Pulmonary artery endothelial cell (primary cell): ENCODE results near the gene HIGD1A. TPM values are rescaled to one million over a fixed set of nuclear protein-coding genes. Genes with fewer than 3 reads are reported as not detected.

ENCODE experiments used
- DNase-seq: peaks from one replicate; pipeline ENCODE4 v3.0.0-alpha.2; 2011; ENCODE audit warnings: low read depth, low spot score
- total RNA-seq: library from RNA; depleted of rRNA; stranded (reverse); fragments of >200 nt; gene quantifications from 2 replicates; pipeline ENCODE4 v1.2.3, GENCODE V29; 2014

Gene HIGD1A
- total RNA-seq = 139 and 144 TPM in 2 replicates

- peak; percentile 84 for DNase-seq
Observed at GRCh38 chr3:42804106-42804830, at the start of gene HIGD1A. HIGD1A (minus strand) TSS chr3:42804490; CDS start chr3:42794253, 10,237 bp downstream.

DNA sequence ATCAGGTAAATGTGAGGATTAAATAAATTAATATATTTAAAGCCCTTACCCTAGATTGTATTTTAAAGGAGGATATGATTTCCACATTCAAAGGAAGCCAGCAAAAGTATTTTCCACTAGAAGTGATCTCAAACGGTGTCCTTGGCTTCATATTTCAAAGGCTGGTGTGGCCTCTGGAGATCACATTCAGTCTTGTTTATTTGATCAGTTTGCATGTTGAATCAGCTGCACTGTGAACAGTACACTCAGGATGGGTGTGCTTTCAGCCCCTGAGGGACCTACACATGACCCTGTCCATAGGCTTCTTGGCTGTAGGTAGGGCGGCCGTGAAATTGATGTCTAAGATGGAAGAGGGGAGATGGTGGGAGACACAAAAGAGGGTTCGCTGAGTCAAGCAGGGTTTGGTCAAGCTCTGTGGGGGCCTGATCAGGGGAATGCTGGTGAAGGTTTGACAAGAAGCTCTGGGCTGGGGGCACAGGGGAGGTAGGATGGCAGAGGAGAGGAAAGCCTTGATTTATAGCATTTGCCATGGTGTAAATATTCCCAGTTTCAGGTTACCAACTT lies 49.5 kb upstream of the HIGD1A start:
- no peak for DNase-seq

DNA sequence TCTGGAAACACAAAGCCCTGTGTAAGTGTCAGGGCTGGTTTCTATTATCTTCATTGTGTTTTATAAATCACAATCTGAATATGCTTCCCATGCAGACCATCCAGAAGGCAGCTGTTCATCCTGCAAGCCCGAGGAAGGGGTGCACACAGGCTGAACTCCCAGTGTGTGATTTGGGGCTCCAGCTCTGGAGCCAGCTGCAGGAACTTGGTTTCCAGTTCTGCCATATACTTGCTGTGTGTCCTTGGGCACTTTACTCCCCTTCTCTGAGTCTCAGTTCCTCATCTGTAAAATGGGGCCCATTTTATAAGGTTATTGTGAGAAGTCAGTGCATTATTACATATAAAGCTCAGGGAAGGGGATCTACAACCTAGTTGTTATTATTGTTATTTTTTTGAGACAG lies 48.8 kb upstream of the HIGD1A start:
- DNase-seq = no peak

DNA sequence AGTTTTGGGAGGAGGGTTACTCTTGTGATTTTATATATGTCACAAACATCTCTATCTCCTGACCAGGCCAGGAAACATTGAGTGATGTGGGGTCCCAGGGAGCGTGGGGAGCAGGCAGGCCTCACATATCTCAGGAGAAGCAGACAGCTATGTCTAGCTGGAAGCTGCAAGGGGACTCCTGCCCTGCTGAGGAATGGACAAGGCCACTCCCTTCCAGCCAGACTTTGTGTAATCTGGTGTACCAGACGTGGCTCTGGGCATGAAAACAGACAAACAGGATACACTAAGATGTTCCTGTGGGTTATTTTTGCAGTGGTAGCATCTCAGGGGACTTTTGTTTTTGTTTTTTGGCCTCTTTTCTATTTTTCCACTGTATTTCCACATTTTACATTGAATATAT lies 48.2 kb upstream of the HIGD1A start:
- DNase-seq = no peak

DNA sequence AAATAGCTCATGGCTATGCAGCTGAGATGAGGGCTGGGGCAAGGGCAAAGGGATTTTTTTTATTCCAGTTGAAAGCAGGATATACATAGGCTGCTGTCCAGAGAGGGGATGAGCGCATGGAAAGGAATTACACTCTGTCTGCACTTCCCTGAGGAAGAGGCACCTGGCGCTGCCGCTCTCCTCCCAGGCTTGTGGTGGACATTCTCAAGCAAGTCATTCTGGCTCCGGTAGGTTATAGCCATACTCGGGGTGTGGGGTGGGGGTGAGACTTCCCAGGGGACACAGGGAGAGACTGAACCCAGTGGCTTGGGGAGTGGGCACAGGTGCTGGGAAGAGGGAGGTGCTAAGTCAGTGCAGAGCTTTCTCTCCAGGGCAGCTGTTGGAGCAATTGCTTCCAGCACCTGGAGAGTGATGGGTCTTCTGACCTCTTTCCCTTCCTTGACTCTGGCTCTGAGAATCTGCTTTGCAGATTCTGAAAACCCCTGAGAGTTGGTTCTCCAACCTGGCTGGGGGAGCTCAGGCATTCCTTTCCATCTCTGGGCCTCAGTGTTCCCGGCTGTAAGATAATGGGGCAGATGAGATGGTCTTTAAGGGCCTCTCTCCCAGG lies 47.0 kb upstream of the HIGD1A start:
- DNase-seq = no peak

DNA sequence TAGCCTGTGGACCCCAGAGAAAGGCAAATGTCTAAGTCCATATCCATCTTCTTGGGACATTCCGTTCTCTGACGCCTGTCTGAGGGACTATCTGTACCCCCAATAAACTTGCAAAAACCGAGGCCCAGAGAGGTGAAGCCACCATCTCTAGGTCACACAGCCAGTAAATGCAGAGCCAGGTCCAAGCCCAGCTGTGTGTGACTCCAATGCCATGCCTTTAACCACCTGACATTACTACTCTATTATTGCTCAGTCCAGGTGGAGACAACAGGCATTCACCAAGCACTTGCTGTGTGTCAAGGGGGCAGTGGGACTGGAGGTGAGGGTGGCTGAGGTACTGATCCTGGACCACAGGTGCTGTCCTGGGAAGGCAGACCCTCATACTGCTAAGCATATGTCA lies 46.0 kb upstream of the HIGD1A start:
- DNase-seq = no peak

DNA sequence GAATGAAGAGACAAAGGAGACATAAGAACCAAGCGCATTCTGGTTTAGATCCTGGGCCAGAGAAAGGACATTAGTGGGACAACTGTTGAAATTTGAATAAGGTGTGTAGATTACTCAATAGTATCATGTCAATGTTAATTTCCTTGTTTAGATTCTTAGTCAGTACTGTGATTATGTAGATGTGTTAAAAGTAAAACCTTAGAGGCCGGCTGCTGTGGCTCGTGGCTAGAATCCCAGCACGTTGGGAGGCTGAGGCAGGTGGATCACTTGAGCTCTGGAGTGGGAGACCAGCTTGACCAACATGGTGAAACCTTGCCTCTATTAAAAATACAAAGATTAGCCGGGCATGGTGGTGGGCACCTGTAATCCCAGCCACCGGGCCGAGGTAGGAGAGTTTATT lies 44.7 kb upstream of the HIGD1A start:
- no peak for DNase-seq

GRCh38 chr3:42847731-42848130 lies 43.4 kb upstream of the HIGD1A start:
- no peak for DNase-seq

DNA sequence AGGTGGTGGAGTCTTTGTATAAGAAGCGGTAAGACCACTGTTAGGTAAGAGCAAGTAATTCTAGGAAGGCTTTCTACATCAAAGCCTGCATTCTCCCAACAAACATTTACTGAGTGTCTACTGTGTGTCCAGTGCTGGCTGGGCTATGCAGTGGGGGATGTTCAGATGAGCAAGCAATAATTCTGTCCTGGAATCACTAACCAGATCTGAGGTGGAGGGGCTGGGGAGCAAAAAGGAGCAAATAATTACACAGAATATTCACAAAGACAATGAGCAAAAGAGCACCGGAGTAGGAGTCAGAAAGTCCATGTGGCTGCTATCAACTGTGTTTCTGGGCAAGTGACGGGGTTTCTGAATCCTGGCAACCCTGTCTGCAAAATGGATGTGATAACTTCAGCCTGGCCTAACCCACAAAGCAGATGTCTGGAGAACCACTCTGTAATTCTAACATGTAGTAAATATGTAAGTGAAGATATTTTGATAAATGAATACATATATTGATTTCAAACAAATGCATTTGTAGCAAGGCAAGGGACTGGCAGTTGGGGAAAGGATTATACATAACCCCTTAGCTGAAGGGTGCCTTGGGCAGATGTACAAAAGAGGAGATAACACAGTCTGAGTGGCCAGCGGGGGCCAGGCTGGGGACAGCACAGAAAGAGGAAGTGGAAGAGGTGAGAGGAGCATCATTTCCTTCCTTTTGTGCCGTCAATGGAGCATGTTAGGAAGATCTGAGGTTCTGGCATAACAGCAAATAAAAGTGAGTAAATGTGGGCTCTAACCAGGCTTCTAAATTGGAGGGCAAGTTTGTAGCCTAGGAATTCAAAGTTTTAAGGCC lies 42.6 kb upstream of the HIGD1A start:
- DNase-seq = no peak

DNA sequence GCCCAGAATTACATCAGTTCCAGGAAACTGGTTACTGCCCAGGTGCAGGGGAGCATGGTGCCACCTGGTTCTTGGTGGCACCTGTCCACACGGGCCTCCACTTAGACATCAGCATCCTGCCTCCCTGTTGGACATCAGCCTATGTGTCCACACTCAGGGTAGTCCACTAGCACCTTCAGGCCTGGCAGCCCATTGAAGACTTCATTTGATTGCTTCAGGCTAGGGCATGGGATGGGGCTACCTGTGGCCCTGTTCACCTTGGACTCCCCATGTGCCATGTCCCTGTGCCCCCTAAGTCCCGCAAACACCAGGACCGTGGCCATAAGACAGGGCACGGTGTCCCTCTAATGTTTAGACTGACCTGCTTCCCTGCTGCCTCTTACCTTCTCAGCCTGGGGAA lies 40.5 kb upstream of the HIGD1A start:
- DNase-seq = no peak

DNA sequence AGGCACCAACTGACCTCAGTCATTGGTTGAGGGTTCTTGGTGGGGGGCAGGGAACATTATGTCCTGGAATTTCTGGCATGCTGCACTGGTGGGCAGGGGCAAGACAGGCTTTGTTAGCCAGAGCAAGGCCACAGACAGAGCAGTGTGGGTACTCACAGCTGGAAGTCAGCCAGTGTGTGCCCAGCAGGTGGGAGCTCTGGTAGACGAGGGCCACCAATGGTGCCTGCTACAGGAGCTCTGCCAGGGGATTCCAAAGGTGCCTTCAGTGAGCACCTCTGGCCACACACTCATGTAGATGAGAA lies 40.1 kb upstream of the HIGD1A start:
- DNase-seq = no peak

- no peak for DNase-seq
Observed at GRCh38 chr3:42843713-42844411, 39.6 kb upstream of the HIGD1A start.

DNA sequence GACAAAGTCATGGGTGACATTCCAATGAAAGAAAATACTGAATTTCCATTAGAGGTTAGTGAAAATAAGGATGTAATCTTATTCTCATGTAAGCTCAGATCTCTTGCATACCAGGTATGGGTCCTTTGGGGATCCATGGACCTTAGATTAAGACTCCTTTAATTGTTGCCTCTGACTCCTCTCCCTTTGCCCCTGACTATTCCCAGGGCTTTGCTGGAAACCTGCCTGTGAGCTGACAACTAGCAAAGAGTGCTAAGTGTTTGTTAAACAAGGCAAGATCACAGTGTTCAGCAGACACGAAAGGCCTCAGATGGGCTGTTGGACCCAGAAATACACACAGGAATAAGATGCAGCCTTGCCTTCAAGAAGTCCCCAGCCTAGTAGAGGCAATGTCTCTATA lies 37.0 kb upstream of the HIGD1A start:
- DNase-seq = no peak

- DNase-seq = peak; percentile 8
Observed at GRCh38 chr3:42839616-42840015, 35.3 kb upstream of the HIGD1A start.

- no peak for DNase-seq
Observed at GRCh38 chr3:42838571-42838970, 34.3 kb upstream of the HIGD1A start.

DNA sequence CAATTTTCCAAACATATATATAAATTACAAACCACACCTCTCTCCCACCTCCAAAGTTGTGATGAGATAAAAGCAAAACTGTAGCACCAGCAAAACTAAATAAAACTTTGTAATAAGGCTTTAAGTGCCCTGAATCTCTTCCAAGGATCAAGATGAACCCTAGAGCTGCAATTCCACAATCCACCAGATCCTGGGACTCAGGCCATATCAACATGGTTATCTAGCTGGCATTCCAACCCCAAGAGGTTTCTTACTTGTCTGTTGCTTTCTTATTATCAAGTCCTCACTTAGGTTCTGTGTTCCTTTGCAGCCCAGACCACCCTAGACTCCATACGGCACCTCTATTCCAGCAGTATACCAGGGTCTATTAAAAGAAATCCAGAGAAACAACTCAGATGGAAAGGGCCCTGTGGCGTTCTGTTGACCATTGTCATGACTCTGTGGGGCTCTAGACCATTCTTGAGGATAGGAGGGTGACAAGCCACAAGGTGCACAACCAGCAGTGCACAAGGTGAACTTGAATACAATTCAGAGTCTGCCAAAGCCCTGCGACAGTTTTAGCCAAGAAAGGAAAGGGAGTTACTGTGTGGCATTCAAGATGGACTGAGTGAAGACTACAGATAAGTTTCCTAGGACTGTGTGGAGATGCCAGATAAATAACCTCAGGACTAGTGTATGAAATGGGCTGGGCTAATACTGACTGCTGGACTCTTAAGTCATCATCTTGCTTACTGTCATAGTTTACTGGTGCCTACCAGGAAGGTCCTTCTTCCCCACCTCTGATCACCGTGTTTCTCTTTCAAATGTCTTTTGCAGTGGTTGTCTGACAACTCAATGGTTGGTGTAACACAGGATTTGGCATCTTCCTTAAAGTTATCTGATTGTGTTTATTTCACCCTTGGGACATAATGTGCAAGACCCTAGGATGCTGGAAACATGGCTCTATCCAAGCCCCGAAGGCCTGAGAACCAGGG lies 32.1 kb upstream of the HIGD1A start:
- no peak for DNase-seq

DNA sequence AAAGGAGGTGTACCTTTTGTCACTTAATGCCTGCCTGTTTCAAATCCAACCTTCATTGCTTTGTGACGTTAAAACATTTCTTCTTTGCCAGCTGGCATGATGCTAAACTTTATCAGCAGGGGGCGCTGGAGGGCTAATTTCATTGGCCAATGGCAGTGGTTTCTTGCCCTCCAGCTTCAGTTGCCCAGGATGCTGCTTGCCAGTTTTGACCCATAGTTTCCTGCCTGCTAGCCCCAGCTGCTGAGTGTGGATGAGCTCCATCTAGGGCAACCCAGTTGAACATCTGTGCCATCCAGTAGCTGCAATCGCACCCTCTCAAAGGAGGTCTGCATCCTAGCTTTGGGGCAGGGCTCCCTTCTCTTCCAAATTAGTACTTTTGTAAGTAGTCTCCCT lies 27.0 kb upstream of the HIGD1A start:
- no peak for DNase-seq

GRCh38 chr3:42830437-42831320 lies 26.4 kb upstream of the HIGD1A start:
- DNase-seq = no peak

DNA sequence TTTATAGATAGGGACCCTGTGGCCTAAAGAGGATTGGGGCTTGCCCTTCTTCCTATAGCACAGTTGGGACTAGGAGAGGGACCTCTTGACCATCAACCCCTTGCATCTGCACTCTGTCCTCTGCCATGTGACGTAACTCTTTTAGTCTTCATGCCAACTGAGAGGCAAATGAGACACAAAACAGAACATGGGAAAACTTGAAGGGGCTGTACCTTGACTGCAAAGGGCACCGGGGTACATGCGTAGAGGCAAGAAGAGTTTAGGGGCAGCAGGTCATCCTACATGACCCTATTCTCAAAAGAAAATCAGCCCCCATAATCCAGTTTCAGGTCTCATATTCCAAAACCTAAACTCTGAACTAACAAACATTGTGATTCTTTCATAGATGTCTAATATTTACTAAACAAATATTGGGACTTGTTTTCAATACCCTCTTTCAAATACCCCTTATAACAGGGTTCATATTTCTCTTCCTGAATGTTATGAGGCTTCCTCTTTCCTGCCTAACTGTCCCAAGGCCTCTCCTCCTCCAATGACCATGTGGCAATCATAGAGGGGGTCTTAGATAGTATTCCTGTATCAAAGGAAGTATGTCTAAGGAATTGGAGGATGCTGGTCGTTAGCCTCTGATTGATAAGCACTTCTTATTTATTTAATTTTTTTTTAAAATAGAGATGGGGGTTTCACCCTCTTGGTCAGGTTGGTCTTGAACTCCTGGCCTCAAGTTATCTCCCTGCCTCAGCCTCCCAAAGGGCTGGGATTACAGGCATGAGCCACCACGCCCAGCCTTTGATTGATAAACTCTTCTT lies 25.5 kb upstream of the HIGD1A start:
- no peak for DNase-seq
